K562 (cell line): ENCODE measurements around the gene B4GALT4. TPM values are rescaled to one million over a fixed set of nuclear protein-coding genes. Genes with fewer than 3 reads are reported as not detected.

Experiments used
- ATAC-seq: fragments of 200-7000 bp; cut with Tn5 transposase; 3 replicates; pipeline ENCODE4 v1.9.1; 2020; ENCODE audit warnings: moderate library complexity
- BruUV-seq: library from RNA; stranded (reverse); fragments of 400-500 nt; replicated peaks from 2 replicates; lab custom pipeline; 2021; lab: Mats Ljungman, UMichigan
- CTCF ChIA-PET: fragments of 300-600 bp; formaldehyde crosslinking; extraction: SDS; loops from one replicate; lab custom pipeline; 2021; ENCODE audit warnings: low intra/inter-chr PET ratio; lab: Yijun Ruan, JAX
- POLR2A ChIA-PET: fragments of 300-600, 350-650 bp; sonication (Branson Sonifier 250); formaldehyde crosslinking; extraction: SDS; loops from one replicate; lab custom pipeline; 2021; ENCODE audit warnings: antibody characterized with exemption, inconsistent platforms; lab: Yijun Ruan, JAX
- DNase-seq, 4 experiments: peaks; one replicate each; pipeline versions ENCODE4 v3.0.0 to v3.0.0-alpha.2; 2011 to 2018; ENCODE audit warnings: low spot score in 3 of 4, mixed read lengths in 3 of 4; ENCODE audit errors: extremely low read depth in 1 of 4
- FAIRE-seq: peaks from 2 replicates; lab custom pipeline; 2011; peaks lifted over from hg19 to GRCh38; lab: Jason Lieb, UNC
- H2AFZ ChIP-seq: 2 replicates; pipeline ENCODE4 v1.6.0; 2011; ENCODE audit warnings: low read depth, low read length, control low read depth, inconsistent platforms
- H3K27ac ChIP-seq: fragments of 200-600 bp; 3 replicates; pipeline ENCODE4 v1.8.0; 2011; ENCODE audit warnings: low read depth, mild to moderate bottlenecking, control low read depth, inconsistent platforms, low read length, moderate library complexity, mixed read lengths; ENCODE audit errors: extremely low read depth
- H3K27me3 ChIP-seq, 2 experiments: fragments of 300-600 bp in 1 of 2; 2 replicates in 1 of 2; 3 replicates in 1 of 2; pipeline versions ENCODE4 v1.6.0 to v1.8.0; 2011; ENCODE audit warnings: inconsistent platforms in 2 of 2, low read length in 2 of 2, mild to moderate bottlenecking in 1 of 2, mixed read lengths in 1 of 2, moderate library complexity in 1 of 2; ENCODE audit not compliant: control insufficient read depth in 2 of 2, insufficient read depth in 2 of 2
- H3K36me3 ChIP-seq: fragments of 300-600 bp; 3 replicates; pipeline ENCODE4 v1.8.0; 2011; ENCODE audit warnings: mild to moderate bottlenecking, low read length, inconsistent platforms; ENCODE audit not compliant: control insufficient read depth, insufficient read depth
- H3K4me1 ChIP-seq, 2 experiments: fragments of 200-600 bp in 1 of 2; replicated peaks in 1 of 2; 2 replicates in 1 of 2; 3 replicates in 1 of 2; pipeline versions ENCODE4 v1.5.1 to v1.8.0; 2011; ENCODE audit warnings: inconsistent platforms in 2 of 2, low read length in 2 of 2, mild to moderate bottlenecking in 1 of 2, mixed read lengths in 1 of 2, moderate library complexity in 1 of 2; ENCODE audit not compliant: control insufficient read depth in 2 of 2, insufficient read depth in 2 of 2
- H3K4me2 ChIP-seq: 2 replicates; pipeline ENCODE4 v1.6.1; 2011; ENCODE audit warnings: low read length, control low read depth, inconsistent platforms, mixed read lengths; ENCODE audit not compliant: insufficient read depth
- H3K4me3 ChIP-seq: fragments of 200-600 bp; sonication (generic), shearing (Covaris generic); 2 replicates; pipeline ENCODE4 v1.5.1; 2016; ENCODE audit warnings: control low read depth, inconsistent platforms
- H3K79me2 ChIP-seq: fragments of 200-600 bp; 3 replicates; pipeline ENCODE4 v1.8.0; 2011; ENCODE audit warnings: low read length, inconsistent platforms; ENCODE audit not compliant: control insufficient read depth, insufficient read depth
- H3K9ac ChIP-seq, 2 experiments: 2 replicates each; pipeline versions ENCODE4 v1.6.0 to v1.6.1; 2011; ENCODE audit warnings: low read depth in 2 of 2, low read length in 2 of 2, control low read depth in 1 of 2, inconsistent platforms in 1 of 2, mild to moderate bottlenecking in 1 of 2, mixed read lengths in 1 of 2; ENCODE audit not compliant: insufficient read depth in 1 of 2
- H3K9me1 ChIP-seq: one replicate; pipeline ENCODE4 v1.6.0; 2011; ENCODE audit warnings: inconsistent platforms, mild to moderate bottlenecking, low read length, moderate library complexity; ENCODE audit not compliant: control insufficient read depth, insufficient read depth
- H3K9me3 ChIP-seq: replicated peaks from 2 replicates; pipeline ENCODE4 v1.5.1; 2011; ENCODE audit warnings: low read depth, low read length, inconsistent platforms; ENCODE audit not compliant: control insufficient read depth, insufficient read depth
- H4K20me1 ChIP-seq: replicated peaks from 2 replicates; pipeline ENCODE4 v1.6.1; 2011; ENCODE audit warnings: low read length, inconsistent platforms, mixed read lengths; ENCODE audit not compliant: control insufficient read depth, insufficient read depth
- FOXK2 ChIP-seq, 2 experiments: fragments of 450-650 bp; IDR thresholded peaks in 1 of 2; conservative IDR thresholded peaks in 1 of 2; 2 replicates each; pipeline ENCODE4 v1.6.1; 2016; ENCODE audit warnings: low read depth in 2 of 2, mild to moderate bottlenecking in 1 of 2
- GTF2A2 ChIP-seq: IDR thresholded peaks from 2 replicates; pipeline ENCODE4 v1.6.1; 2016; ENCODE audit warnings: mild to moderate bottlenecking, missing genetic modification characterization, missing compliant biosample characterization
- ID3 ChIP-seq, 2 experiments: fragments of 250-450 bp in 1 of 2; fragments of 450-650 bp in 1 of 2; sonication (Bioruptor Pico) in 1 of 2; IDR thresholded peaks; 2 replicates each; pipeline versions ENCODE4 v1.6.1 to v1.8.0; 2016 to 2021; ENCODE audit warnings: mild to moderate bottlenecking in 2 of 2, moderate library complexity in 2 of 2, missing compliant biosample characterization in 1 of 2, missing genetic modification characterization in 1 of 2
- KLF16 ChIP-seq: IDR thresholded peaks from 2 replicates; pipeline ENCODE4 v1.6.1; 2016; ENCODE audit warnings: antibody characterized with exemption
- LCOR ChIP-seq: sonication (generic); formaldehyde crosslinking; IDR thresholded peaks from 2 replicates; pipeline ENCODE4 v1.8.0; 2022; ENCODE audit warnings: mild to moderate bottlenecking, missing genetic modification reagents
- POLR2AphosphoS5 ChIP-seq: IDR thresholded peaks from 2 replicates; pipeline ENCODE4 v1.6.1; 2011; ENCODE audit warnings: mild to moderate bottlenecking, low read depth, low read length, moderate library complexity; ENCODE audit not compliant: control insufficient read depth, insufficient read depth
- POLR2B ChIP-seq: fragments of 450-650 bp; IDR thresholded peaks from 2 replicates; pipeline ENCODE4 v1.6.1; 2018; ENCODE audit warnings: low read depth; ENCODE audit not compliant: partially characterized antibody
- RBM22 ChIP-seq: fragments of 200-400 bp; formaldehyde crosslinking; IDR thresholded peaks from 2 replicates; pipeline ENCODE4 v1.6.1; 2018; ENCODE audit warnings: low read length, low read depth; ENCODE audit not compliant: poor library complexity, severe bottlenecking
- SIN3A ChIP-seq, 2 experiments: fragments of 150-350 bp in 1 of 2; IDR thresholded peaks; 2 replicates each; pipeline ENCODE4 v1.6.1; 2011 to 2016; ENCODE audit warnings: borderline replicate concordance in 2 of 2, low read depth in 2 of 2, low read length in 2 of 2, mild to moderate bottlenecking in 2 of 2, moderate library complexity in 2 of 2; ENCODE audit not compliant: control insufficient read depth in 1 of 2
- SRSF7 ChIP-seq: fragments of 200-400 bp; formaldehyde crosslinking; optimal IDR thresholded peaks from 2 replicates; pipeline ENCODE3; 2017; ENCODE audit warnings: mild to moderate bottlenecking, low read depth, low read length
- TCF3 ChIP-seq: sonication (generic); formaldehyde crosslinking; IDR thresholded peaks from 2 replicates; pipeline ENCODE4 v1.4.0; 2020; ENCODE audit warnings: mild to moderate bottlenecking, missing genetic modification reagents
- ZNF695 ChIP-seq: fragments of 450-650 bp; formaldehyde crosslinking; IDR thresholded peaks from 2 replicates; pipeline ENCODE4 v1.4.0; 2020; ENCODE audit warnings: mild to moderate bottlenecking, moderate library complexity
- WGBS: fragments of 100-300 bp; shearing (Covaris generic); methylation state at CpG from one replicate; pipeline ENCODE4 v1.1.6; 2016; ENCODE audit warnings: low coverage, mixed read lengths; ENCODE audit not compliant: insufficient coverage; ENCODE audit errors: missing lambda C conversion rate; 5-methylcytosine and 5-hydroxymethylcytosine counted together
- in situ Hi-C: fragments of 300-500 bp; cut with MboI; formaldehyde crosslinking; loops from 4 replicates; pipeline ENCODE4 v1.15.0; 2018; ENCODE audit warnings: inconsistent platforms, mixed read lengths
- intact Hi-C: fragments of 100-400 bp; cut with micrococcal nuclease; formaldehyde crosslinking; loops from 2 replicates; pipeline ENCODE4 v1.14.2; 2022
- polyA plus RNA-seq, 8 experiments: library from polyadenylated mRNA; depleted of rRNA in 4 of 8; stranded (reverse) in 5 of 8; unstranded in 3 of 8; fragments of >200 nt; fragmentation: Nextera tagmentation in 2 of 8; fragmentation: Illumina TruSeq in 1 of 8; extraction: Ambion mirVana in 2 of 8; extraction: Trizol in 1 of 8; gene quantifications; 2 replicates each; pipeline versions ENCODE4 v1.2.1 to v1.2.3, GENCODE V29; 2011 to 2014; ENCODE audit warnings: inconsistent platforms in 1 of 8, missing spikeins in 1 of 8
- total RNA-seq, 7 experiments: library from RNA; depleted of rRNA in 6 of 7; stranded (reverse); fragments of >200 nt in 6 of 7; fragmentation: Illumina TruSeq in 2 of 7; extraction: Trizol in 2 of 7; gene quantifications; 2 replicates each; pipeline versions ENCODE4 v1.2.1 to v1.2.3, GENCODE V29; 2011 to 2021; ENCODE audit warnings: low replicate concordance in 1 of 7
- TF ChIP-seq, protein P1 (sequence below): sonication (generic); formaldehyde crosslinking; IDR thresholded peaks from 2 replicates; pipeline ENCODE4 v1.8.0; 2023; ENCODE audit warnings: mild to moderate bottlenecking, missing genetic modification reagents
- TF ChIP-seq, protein P2 (sequence below): fragments of 250-450 bp; sonication (Bioruptor Pico); IDR thresholded peaks from 2 replicates; pipeline ENCODE4 v1.5.0; 2020; ENCODE audit warnings: mild to moderate bottlenecking, borderline replicate concordance

B4GALT4 gene
- total and polyA plus RNA-seq, 9 of the 15 experiments (the other 6 are each of a cell fraction or from before 2014, with no cell fraction given): 8.2 to 17.8 (median 12.2) TPM

DNA sequence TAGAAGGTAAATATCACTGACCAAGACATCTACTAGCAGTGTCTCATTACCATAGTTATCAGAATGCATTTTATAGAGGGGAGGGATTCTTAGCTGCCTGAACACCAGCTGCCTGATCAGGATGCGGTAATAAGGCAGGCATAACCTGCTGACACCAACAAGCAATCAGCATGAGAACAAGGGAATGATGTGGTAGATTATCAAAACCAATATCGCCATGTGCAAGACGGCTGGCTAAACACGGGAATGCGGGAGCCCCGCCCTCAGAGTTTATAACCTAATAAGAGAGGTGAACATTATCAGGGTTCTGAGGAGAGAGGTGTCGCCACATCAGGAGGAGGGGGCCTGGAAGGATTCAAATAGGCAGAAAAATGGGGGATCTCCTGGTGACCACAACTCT, 20.5 kb downstream of the B4GALT4 start:
- H3K9me3 ChIP-seq: no peaks in the 10 kb centered on the region
- no peak for ATAC-seq
- intact Hi-C loops: no loop called here
- POLR2A ChIA-PET: interaction anchor here (1.2 kb wide), 1 partner anchor 25 kb away, joined by 3 read pairs; no protein-coding TSS in a partner anchor
- H3K4me1 ChIP-seq: no peaks in the 10 kb centered on the region
- no peaks in the 10 kb centered on the region for H3K27me3 ChIP-seq
- no peaks in the 10 kb centered on the region for H3K9me1 ChIP-seq
- H3K4me2 ChIP-seq: no peak overlapping the region
- no peak overlapping the region for H3K27ac ChIP-seq
- CTCF ChIA-PET: no interaction called here
- no peak overlapping the region for H2AFZ ChIP-seq
- H3K4me3 ChIP-seq: no peak overlapping the region
- no peak for TF ChIP-seq KLF16
- TF ChIP-seq ZNF695 (CRISPR knock-in tag): no peak
- TF ChIP-seq, protein P1, sequence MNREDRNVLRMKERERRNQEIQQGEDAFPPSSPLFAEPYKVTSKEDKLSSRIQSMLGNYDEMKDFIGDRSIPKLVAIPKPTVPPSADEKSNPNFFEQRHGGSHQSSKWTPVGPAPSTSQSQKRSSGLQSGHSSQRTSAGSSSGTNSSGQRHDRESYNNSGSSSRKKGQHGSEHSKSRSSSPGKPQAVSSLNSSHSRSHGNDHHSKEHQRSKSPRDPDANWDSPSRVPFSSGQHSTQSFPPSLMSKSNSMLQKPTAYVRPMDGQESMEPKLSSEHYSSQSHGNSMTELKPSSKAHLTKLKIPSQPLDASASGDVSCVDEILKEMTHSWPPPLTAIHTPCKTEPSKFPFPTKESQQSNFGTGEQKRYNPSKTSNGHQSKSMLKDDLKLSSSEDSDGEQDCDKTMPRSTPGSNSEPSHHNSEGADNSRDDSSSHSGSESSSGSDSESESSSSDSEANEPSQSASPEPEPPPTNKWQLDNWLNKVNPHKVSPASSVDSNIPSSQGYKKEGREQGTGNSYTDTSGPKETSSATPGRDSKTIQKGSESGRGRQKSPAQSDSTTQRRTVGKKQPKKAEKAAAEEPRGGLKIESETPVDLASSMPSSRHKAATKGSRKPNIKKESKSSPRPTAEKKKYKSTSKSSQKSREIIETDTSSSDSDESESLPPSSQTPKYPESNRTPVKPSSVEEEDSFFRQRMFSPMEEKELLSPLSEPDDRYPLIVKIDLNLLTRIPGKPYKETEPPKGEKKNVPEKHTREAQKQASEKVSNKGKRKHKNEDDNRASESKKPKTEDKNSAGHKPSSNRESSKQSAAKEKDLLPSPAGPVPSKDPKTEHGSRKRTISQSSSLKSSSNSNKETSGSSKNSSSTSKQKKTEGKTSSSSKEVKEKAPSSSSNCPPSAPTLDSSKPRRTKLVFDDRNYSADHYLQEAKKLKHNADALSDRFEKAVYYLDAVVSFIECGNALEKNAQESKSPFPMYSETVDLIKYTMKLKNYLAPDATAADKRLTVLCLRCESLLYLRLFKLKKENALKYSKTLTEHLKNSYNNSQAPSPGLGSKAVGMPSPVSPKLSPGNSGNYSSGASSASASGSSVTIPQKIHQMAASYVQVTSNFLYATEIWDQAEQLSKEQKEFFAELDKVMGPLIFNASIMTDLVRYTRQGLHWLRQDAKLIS: no peak
- TF ChIP-seq SIN3A (IDR thresholded peaks at IDR 0.05; ENCODE audit: borderline replicate concordance in 2 of 2, control insufficient read depth in 1 of 2, low read depth in 2 of 2, low read length in 2 of 2): no peak
- no peak for TF ChIP-seq ID3 (CRISPR knock-in tag; IDR thresholded peaks at IDR 0.05)
- no peak for TF ChIP-seq ID3 (tag; IDR thresholded peaks at IDR 0.05)
- TF ChIP-seq FOXK2 (conservative IDR thresholded peaks at IDR 0.05 in 1 of 2, IDR thresholded peaks at IDR 0.05 in 1 of 2; ENCODE audit: low read depth in 2 of 2): no peak
- no peak for TF ChIP-seq POLR2AphosphoS5
- no peak for TF ChIP-seq LCOR
- no peak for TF ChIP-seq SRSF7
- no peak for TF ChIP-seq POLR2B
- TF ChIP-seq GTF2A2 (tag): no peak
- TF ChIP-seq, protein P2, sequence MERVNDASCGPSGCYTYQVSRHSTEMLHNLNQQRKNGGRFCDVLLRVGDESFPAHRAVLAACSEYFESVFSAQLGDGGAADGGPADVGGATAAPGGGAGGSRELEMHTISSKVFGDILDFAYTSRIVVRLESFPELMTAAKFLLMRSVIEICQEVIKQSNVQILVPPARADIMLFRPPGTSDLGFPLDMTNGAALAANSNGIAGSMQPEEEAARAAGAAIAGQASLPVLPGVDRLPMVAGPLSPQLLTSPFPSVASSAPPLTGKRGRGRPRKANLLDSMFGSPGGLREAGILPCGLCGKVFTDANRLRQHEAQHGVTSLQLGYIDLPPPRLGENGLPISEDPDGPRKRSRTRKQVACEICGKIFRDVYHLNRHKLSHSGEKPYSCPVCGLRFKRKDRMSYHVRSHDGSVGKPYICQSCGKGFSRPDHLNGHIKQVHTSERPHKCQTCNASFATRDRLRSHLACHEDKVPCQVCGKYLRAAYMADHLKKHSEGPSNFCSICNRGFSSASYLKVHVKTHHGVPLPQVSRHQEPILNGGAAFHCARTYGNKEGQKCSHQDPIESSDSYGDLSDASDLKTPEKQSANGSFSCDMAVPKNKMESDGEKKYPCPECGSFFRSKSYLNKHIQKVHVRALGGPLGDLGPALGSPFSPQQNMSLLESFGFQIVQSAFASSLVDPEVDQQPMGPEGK: no peak
- no peak for TF ChIP-seq TCF3 (CRISPR knock-in tag)
- no peak for TF ChIP-seq RBM22
- TF ChIP-seq, all 486 proteins: peak for 0
- DNase-seq (no peak), FAIRE-seq (no peak)
- Histone ChIP-seq H3K79me2 (no peaks in the 10 kb centered on the region), H4K20me1 (no peaks in the 10 kb centered on the region; the same call in 1 of the 2 replicates), H3K9ac (no peak overlapping the region), H3K36me3 (peaks cover 47% of the 10 kb centered on the region)
- 80% methylated on average over 5 of the region's 7 CpGs for WGBS
- no TSS peak for BruUV-seq
- in situ Hi-C loops: no loop called here
